HepG2 (cell line): ENCODE results near the gene TMOD3. TPM values are rescaled to one million over a fixed set of nuclear protein-coding genes. Genes with fewer than 3 reads are reported as not detected.
A peak's percentile ranks its signal among the peaks of the same experiment; 100 is the strongest.

Source experiments
- CBX2 ChIP-seq, 2 experiments: fragments of 200-600 bp in 1 of 2; sonication (generic); formaldehyde crosslinking in 1 of 2; IDR thresholded peaks; 2 replicates each; pipeline versions ENCODE4 v1.7.0 to v1.8.1; 2018 to 2022; ENCODE audit warnings: low read depth in 2 of 2, low read length in 1 of 2, mild to moderate bottlenecking in 1 of 2, missing genetic modification reagents in 1 of 2
- FIP1L1 ChIP-seq: fragments of 200-400 bp; formaldehyde crosslinking; IDR thresholded peaks from 2 replicates; pipeline ENCODE4 v1.6.1; 2018; ENCODE audit warnings: low read depth, mild to moderate bottlenecking, low read length, moderate library complexity, borderline replicate concordance; ENCODE audit not compliant: insufficient read depth
- KDM5B ChIP-seq: sonication (generic); formaldehyde crosslinking; IDR thresholded peaks from 2 replicates; pipeline ENCODE4 v1.4.0; 2020; ENCODE audit warnings: missing genetic modification reagents, mild to moderate bottlenecking, borderline replicate concordance
- KLF16 ChIP-seq, 2 experiments: sonication (generic) in 1 of 2; formaldehyde crosslinking in 1 of 2; IDR thresholded peaks; 2 replicates each; pipeline versions ENCODE4 v1.6.1 to v1.8.0; 2016 to 2023; ENCODE audit warnings: missing genetic modification reagents in 2 of 2, missing compliant biosample characterization in 1 of 2
- NR2F1 ChIP-seq, 2 experiments: fragments of 450-650 bp in 1 of 2; formaldehyde crosslinking in 1 of 2; IDR thresholded peaks; 2 replicates each; pipeline versions ENCODE4 v1.5.0 to v1.6.1; 2016 to 2020; ENCODE audit warnings: mild to moderate bottlenecking in 1 of 2, missing compliant biosample characterization in 1 of 2, missing genetic modification reagents in 1 of 2, moderate library complexity in 1 of 2
- POLR2AphosphoS5 ChIP-seq: IDR thresholded peaks from 2 replicates; pipeline ENCODE4 v1.6.1; 2012; ENCODE audit warnings: low read depth, low read length
- RFXAP ChIP-seq: sonication (generic); formaldehyde crosslinking; IDR thresholded peaks from 2 replicates; pipeline ENCODE4 v1.4.0; 2020; ENCODE audit warnings: missing genetic modification reagents, borderline replicate concordance
- SP2 ChIP-seq: sonication (generic); formaldehyde crosslinking; IDR thresholded peaks from 2 replicates; pipeline ENCODE4 v1.5.1; 2020; ENCODE audit warnings: mild to moderate bottlenecking, missing genetic modification reagents
- SSRP1 ChIP-seq: IDR thresholded peaks from 2 replicates; pipeline ENCODE4 v1.6.1; 2016; ENCODE audit warnings: control low read depth
- STAG1 ChIP-seq: sonication (generic); formaldehyde crosslinking; IDR thresholded peaks from 2 replicates; pipeline ENCODE4 v1.4.0; 2020; ENCODE audit warnings: missing genetic modification reagents
- TMF1 ChIP-seq: sonication (generic); formaldehyde crosslinking; IDR thresholded peaks from 2 replicates; pipeline ENCODE4 v1.8.1; 2022; ENCODE audit warnings: low read depth, missing genetic modification reagents
- ZNF432 ChIP-seq: sonication (generic); formaldehyde crosslinking; IDR thresholded peaks from 2 replicates; pipeline ENCODE4 v1.5.0; 2020; ENCODE audit warnings: missing genetic modification reagents, mild to moderate bottlenecking, borderline replicate concordance
- ZNF547 ChIP-seq: sonication (generic); formaldehyde crosslinking; IDR thresholded peaks from 2 replicates; pipeline ENCODE4 v1.5.1; 2020; ENCODE audit warnings: mild to moderate bottlenecking, missing genetic modification reagents
- ZNF598 ChIP-seq: sonication (generic); formaldehyde crosslinking; IDR thresholded peaks from 2 replicates; pipeline ENCODE4 v1.5.1; 2020; ENCODE audit warnings: mild to moderate bottlenecking, missing genetic modification reagents, borderline replicate concordance
- ZNF703 ChIP-seq: sonication (generic); formaldehyde crosslinking; IDR thresholded peaks from 2 replicates; pipeline ENCODE4 v1.5.1; 2020; ENCODE audit warnings: missing genetic modification reagents, mild to moderate bottlenecking, moderate library complexity, borderline replicate concordance
- polyA plus RNA-seq, 8 experiments: library from polyadenylated mRNA; depleted of rRNA in 3 of 8; stranded (reverse) in 7 of 8; unstranded in 1 of 8; fragments of >200 nt; fragmentation: Illumina TruSeq in 4 of 8; extraction: Trizol in 4 of 8; gene quantifications; 2 replicates each; pipeline versions ENCODE4 v1.2.1 to v1.2.3, GENCODE V29; 2011 to 2016; ENCODE audit warnings: low read depth in 4 of 8, missing spikeins in 1 of 8, mixed read lengths in 1 of 8; ENCODE audit not compliant: insufficient read depth in 1 of 8
- total RNA-seq, 5 experiments: library from RNA; depleted of rRNA; stranded (reverse); fragments of >200 nt; fragmentation: Illumina TruSeq; extraction: Trizol; gene quantifications; 2 replicates each; pipeline ENCODE4 v1.2.3, GENCODE V29; 2016; ENCODE audit warnings: low read depth in 1 of 5
- TF ChIP-seq, protein P1 (sequence below): sonication (generic); formaldehyde crosslinking; IDR thresholded peaks from 2 replicates; pipeline ENCODE4 v1.9.0; 2021; ENCODE audit warnings: missing genetic modification reagents, mild to moderate bottlenecking, borderline replicate concordance
- TF ChIP-seq, protein P2 (sequence below): fragments of 450-650 bp; IDR thresholded peaks from 2 replicates; pipeline ENCODE4 v1.6.1; 2017
- TF ChIP-seq, protein P3 (sequence below), 2 experiments: sonication (generic) in 1 of 2; formaldehyde crosslinking in 1 of 2; IDR thresholded peaks; 2 replicates each; pipeline versions ENCODE4 v1.4.0 to v1.6.1; 2016 to 2020; ENCODE audit warnings: borderline replicate concordance in 1 of 2, low read depth in 1 of 2, mild to moderate bottlenecking in 1 of 2, missing genetic modification reagents in 1 of 2

TMOD3 gene
- total and polyA plus RNA-seq, 2 of the 13 experiments (the other 11 are each of a cell fraction or from before 2014, with no cell fraction given), result 5.1 to 23.2 TPM

DNA sequence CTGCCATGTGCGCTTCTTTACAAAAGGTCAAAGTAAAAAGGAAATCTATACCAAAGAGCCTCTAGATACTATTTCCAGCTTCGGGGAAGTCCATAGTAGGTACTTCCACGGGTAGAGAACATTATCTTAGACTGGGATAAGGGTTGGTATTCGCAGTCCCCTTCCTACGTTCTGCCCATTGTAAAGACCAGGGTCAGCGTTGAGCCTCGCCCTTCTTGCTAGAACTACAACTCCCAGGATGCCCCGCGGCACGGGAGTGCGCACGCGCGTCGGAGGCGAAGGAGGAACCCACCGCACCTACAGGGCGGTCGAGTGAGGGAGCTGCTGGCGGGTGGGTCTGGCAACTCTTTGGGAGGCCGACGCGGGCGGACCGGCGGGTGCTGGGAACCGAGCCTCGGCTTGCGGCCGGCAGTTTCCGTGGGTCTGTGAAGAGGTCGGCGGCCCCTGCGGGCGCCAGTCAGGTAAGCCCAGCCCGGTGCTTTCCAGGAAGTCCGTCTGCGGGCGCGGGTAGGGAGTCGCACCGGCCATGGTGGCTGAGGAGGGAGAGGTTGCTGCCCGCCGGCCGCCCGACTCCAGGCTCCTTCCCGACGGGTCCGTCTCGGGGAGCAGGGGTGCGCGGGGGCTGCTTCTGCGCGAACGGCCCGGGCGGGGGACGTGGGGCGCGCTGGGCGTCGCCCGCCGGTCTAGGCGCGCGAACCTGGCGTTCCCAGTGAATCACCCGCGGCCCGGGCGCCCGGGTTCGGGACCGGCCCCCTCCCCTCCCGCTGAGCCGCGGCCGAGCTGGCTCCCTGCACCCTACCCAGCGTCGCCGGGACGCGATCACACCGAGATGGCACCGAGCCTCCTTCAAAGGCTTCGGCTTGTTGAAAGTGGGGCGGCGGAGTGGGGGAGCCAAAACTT lies at the start of gene TMOD3 (continued):
- TF ChIP-seq ZNF598, result peak; percentile 51; the same call in 1 of the 2 replicates
- peak; percentile 87 for TF ChIP-seq ZNF547 (CRISPR knock-in tag)
- TF ChIP-seq RFXAP (CRISPR knock-in tag), result no peak
- TF ChIP-seq CBX2 (IDR thresholded peaks at IDR 0.05; ENCODE audit: low read depth, low read length), result no peak
- TF ChIP-seq CBX2 (CRISPR knock-in tag; IDR thresholded peaks at IDR 0.05; ENCODE audit: low read depth), result no peak
- peak; percentile 57; the same call in 1 of the 2 replicates for TF ChIP-seq KDM5B
- no peak for TF ChIP-seq SSRP1 (CRISPR knock-in tag)
- TF ChIP-seq TMF1 (CRISPR knock-in tag), result no peak; the same call in 1 of the 2 replicates
- TF ChIP-seq KLF16 (CRISPR knock-in tag; IDR thresholded peaks at IDR 0.05), result peak in 1 of 2 experiments; percentile 28; a peak in 1 of 4 replicates
- peak; percentile 93 for TF ChIP-seq POLR2AphosphoS5
- no peak for TF ChIP-seq ZNF703
- TF ChIP-seq, protein P1, sequence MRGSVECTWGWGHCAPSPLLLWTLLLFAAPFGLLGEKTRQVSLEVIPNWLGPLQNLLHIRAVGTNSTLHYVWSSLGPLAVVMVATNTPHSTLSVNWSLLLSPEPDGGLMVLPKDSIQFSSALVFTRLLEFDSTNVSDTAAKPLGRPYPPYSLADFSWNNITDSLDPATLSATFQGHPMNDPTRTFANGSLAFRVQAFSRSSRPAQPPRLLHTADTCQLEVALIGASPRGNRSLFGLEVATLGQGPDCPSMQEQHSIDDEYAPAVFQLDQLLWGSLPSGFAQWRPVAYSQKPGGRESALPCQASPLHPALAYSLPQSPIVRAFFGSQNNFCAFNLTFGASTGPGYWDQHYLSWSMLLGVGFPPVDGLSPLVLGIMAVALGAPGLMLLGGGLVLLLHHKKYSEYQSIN (CRISPR knock-in tag), result no peak
- no peak for TF ChIP-seq STAG1
- TF ChIP-seq, protein P2, sequence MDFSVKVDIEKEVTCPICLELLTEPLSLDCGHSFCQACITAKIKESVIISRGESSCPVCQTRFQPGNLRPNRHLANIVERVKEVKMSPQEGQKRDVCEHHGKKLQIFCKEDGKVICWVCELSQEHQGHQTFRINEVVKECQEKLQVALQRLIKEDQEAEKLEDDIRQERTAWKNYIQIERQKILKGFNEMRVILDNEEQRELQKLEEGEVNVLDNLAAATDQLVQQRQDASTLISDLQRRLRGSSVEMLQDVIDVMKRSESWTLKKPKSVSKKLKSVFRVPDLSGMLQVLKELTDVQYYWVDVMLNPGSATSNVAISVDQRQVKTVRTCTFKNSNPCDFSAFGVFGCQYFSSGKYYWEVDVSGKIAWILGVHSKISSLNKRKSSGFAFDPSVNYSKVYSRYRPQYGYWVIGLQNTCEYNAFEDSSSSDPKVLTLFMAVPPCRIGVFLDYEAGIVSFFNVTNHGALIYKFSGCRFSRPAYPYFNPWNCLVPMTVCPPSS, result no peak
- no peak for TF ChIP-seq FIP1L1
- TF ChIP-seq SP2 (CRISPR knock-in tag), result no peak
- no peak for TF ChIP-seq NR2F1 (CRISPR knock-in tag; IDR thresholded peaks at IDR 0.05)
- no peak for TF ChIP-seq ZNF432 (CRISPR knock-in tag)
- TF ChIP-seq, protein P3, sequence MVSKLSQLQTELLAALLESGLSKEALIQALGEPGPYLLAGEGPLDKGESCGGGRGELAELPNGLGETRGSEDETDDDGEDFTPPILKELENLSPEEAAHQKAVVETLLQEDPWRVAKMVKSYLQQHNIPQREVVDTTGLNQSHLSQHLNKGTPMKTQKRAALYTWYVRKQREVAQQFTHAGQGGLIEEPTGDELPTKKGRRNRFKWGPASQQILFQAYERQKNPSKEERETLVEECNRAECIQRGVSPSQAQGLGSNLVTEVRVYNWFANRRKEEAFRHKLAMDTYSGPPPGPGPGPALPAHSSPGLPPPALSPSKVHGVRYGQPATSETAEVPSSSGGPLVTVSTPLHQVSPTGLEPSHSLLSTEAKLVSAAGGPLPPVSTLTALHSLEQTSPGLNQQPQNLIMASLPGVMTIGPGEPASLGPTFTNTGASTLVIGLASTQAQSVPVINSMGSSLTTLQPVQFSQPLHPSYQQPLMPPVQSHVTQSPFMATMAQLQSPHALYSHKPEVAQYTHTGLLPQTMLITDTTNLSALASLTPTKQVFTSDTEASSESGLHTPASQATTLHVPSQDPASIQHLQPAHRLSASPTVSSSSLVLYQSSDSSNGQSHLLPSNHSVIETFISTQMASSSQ (IDR thresholded peaks at IDR 0.05; ENCODE audit: low read depth), result no peak
- TF ChIP-seq, protein P3 (CRISPR knock-in tag; IDR thresholded peaks at IDR 0.05; ENCODE audit: borderline replicate concordance), result 0 out of 2 replicates have a peak, but pooled peaks have one; percentile 46
